GM18517 (cell line): Measurements from ENCODE around the gene COQ2.
"Not testable (repeated sequence)": the region's sequence is repeated elsewhere in the genome, so short reads cannot be mapped to it uniquely, and the experiment has no call there.

Source experiments
- ATAC-seq: cut with Tn5 transposase; IDR thresholded peaks from one replicate; pipeline ENCODE4 v1.9.1; 2021; ENCODE audit warnings: mild to moderate bottlenecking, moderate library complexity; ENCODE audit not compliant: unreplicated experiment

The COQ2 gene

DNA sequence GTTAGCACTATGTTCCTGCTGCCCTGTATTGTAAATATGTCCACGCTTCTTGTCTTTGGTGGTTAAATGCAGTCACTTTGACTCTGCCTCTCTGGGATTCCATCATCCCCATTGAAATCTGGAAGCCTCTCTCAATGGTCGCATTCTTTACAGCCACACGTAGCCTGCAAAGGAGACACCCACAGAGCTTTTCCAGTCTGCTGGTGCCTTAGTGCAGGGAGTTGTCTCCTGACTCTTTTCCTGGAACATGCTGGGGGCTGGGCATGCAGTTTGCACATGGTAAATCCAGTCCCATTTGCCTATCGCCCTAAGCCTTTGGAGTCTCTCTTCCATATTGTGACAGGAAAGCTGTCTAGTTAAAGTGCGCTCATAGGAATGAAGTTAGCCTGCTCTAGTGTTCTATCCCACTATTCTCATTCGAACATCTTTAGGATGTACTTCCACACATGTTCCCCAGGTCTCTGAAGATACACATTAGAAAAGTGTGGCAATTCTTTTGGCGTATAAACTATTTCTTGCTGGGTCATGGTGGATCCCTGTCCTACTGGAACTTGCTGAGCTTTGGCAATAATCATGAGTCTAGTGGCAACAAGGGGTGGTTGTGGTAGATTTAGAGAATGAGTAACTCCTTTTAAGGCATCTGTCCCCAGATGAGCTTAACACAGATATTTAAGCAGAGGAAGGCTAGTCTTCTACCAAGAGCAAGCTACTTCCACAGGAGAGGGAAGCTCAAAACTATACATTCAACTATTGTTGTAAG is 33.7 kb downstream of the COQ2 start:
- ATAC-seq: no peak

DNA sequence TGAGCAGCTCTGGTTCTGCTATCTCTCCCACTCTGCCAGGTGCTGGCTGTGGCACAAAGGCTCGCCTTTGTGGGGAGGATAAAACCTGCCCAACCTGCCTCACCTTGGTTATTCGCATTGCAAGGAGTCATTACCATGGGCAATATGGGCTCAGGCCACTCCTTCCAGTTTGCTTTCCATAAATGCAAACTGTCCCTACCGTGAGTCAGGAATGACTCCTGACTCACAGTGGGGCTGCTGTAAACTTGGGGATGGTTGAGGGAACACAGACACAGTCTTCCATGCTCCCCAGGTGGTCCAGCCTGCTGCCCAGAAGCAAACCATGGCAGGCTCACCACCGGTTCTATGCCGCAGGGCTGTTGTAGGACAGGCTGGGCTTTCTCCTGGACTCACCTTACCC is 36.1 kb downstream of the COQ2 start:
- ATAC-seq: no peak

DNA sequence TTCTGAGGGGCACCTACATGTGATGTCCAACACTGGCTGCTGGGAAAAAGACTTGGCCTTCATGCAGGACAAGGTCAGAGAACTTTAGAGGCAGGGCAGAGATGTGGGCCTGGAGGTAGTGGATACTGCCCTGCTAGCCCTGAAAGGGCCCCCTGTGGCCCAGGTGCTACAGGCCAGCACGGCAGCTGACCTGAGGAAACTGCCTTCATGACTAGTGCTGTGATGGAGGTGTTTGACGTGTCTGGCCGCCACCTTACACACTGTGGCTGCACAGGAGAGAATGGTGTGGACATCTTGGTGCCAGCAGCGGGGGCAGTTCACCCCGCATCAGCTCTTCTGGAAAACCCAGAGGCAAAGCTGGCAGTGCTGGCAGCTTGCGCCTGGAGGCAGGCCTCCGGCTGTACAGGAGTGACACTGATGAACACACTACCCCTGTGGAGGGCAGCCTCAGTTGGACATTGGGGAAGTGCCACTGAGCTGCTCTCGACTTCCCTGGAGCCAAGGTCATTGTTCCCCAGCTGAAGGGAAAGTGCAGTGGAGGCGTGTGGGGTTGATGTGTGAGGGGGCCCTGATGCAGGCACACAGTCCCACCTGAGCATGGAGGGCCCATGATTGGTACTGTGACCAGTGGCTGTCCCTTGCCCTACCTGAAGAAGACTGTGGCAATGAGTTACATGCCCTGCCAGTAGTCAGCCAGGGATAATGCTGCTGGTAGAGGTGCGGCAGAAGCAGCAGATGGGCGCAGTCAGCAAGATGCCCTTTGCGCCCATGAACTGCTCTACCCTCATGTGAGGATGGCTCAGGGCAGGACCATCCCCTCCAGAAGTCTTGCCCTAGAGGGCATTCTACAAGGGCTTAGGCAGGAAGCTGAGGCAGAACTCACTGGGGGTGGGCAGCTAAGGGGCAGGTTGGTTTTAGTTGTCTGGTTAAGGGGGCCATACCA is 36.9 kb downstream of the COQ2 start:
- no peak for ATAC-seq

DNA sequence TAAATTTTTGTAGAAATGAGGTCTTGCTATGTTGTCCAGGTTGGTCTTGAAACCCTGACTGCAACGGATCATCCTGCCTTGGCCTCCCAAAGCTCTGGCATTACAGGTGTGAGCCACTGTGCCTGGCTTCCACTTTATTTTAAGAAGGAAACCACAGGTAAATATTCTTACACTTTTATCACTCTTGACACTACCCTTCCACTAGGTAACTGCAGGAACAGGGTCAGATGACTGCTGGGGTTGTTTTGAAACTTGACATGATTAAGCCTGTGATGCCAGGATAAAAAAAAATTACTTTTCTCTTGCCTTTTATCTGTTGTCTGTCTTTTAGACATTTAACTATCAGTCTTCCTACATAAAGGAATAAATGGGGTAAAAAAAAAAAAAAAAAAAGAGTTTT is 43.5 kb downstream of the COQ2 start:
- no peak for ATAC-seq

DNA sequence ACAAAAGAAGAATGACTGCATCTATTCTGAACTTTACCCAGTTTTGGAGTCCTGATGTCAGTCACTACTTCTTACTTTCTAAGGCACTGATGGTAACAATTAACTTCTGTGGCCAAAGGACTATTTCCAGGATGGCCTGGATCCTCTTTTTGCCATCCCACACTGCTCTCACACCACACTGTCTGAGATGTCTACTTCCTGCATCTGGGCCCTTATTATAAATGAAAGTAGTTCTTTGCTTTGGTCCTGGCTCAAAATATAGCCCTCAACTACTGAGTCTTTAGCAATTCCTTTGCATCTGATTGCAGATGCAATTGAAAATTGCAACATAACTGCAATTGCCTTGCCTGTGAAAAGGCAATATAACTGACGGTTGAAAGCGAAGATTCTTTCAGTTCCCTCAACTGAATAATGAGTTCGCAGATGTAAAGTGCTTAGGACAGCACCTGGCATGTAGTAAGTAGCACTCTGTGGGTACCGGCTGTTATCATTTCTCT is 44.2 kb downstream of the COQ2 start:
- peak; percentile 90 for ATAC-seq

DNA sequence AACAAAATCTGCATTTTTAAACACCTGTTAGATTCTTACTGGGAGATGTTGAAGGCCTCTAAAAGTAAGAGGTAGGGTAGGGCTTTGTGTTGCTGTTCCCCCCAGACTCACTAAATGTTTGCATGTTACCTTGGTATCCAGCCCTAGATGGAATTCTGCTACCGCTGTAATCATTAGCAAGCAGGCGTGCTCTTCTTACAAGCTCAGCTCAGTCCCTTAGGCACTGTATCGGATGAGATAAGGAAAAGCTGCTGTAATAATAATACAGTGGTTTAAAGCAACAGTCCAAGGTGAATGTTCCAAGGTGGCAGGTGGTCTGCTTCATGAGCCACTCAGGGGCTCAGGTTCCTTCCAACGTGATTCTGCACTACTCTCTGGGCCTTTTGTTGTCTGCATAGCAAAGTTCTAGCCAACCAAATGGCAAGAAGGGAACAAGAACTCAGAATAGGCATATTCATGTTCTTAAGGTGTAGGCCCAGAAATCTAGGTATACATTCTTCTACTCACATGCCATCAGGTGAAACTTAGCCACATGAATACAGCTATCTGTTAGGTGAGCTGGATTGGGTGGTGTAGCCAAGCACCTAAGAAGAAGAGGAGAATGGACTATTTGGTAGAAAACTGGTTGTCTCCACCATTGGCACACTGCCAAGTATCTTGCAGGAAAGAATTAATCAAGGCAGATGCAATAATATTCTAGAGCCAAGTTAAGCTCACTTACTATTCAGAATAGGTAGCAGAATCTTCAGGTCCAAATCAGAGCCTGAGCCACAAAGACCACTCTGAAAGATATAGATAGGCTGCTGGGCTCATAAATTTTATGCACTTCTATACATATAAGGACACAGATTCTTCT is 46.0 kb downstream of the COQ2 start:
- ATAC-seq: no peak

DNA sequence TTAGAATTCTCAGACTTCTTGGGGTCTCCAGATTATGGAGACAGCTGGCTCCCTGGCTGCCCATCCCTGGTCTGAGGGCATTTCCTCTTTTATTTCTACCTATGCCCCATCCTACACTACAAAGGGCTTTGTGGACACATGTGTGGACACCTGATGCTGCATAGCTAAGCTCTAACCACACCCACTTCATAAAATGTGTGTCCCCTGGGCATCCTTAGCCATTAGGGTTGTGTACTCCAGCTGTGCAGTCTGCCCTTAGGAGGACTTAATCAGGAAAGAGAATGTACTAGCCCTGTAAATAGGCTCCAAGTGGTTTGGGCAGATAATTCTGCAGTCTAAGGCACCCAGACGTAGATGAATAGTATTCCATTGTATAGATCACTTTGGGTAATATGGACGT is 47.0 kb downstream of the COQ2 start:
- ATAC-seq: no peak

DNA sequence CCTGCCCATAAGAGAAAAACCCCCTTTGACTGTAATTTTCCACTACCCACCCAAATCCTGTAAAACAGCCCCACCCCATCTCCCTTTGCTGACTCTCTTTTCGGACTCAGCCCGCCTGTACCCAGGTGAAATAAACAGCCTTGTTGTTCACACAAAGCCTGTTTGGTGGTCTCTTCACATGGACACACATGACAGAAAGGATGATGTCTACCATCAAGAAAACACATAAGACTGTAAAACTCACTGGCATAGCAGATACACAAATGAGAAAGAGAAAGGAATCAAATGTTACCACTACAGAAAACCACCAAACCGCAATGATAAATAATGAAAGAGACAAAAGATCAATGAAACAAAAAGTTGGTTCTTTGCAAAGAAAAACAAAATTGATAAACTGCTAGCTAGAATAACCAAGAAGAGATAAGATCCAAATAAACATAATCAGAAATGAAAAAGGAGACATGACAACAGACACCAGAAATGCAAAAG is 48.9 kb downstream of the COQ2 start:
- ATAC-seq: peak; percentile 30

DNA sequence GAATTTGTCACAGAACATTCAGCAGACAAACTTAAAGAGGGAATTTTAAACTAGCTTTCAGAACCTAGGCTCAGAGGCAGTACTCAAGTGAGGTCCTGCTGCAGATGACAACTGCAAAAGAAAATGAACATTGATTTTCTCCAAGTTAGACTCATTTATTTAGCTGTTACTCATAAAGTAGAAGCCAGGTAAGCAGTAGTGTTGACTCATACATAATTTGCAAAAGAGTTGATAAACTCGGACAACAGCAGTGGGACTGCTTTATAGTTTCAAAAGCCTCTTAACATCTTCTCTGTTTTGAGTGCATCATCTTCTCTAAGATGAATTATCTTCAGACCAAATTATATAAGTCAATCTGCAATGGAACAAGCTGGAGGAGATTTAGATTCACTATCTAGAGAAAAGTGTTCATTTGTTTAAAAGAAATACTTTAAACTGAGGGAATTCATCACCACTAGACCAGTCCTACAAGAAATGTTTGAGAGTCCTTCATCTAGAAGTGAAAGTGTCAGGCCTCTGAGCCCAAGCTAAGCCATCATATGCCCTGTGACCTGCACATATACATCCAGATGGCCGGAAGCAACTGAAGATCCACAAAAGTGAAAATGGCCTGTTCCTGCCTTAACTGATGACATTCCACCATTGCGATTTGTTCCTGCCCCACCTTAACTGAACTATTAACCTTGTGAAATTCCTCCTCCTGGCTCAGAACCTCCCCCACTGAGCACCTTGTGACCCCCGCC is 49.5 kb downstream of the COQ2 start:
- ATAC-seq: no peak

DNA sequence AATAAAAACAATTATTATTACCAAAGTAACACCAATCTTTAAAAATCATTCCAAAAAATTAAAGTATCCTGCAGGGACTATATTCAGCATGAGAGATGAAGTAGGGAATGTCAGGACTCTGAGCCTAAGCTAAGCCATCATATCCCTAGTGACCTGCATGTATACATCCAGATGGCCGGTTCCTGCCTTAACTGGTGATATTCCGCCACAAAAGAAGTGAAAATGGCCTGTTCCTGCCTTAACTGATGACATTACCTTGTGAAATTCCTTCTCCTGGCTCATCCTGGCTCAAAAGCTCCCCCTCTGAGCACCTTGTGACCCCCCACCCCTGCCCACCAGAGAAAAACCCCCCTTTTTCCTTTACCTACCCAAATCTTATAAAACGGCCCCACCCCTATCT is 50.2 kb downstream of the COQ2 start:
- not testable (repeated sequence) for ATAC-seq

DNA sequence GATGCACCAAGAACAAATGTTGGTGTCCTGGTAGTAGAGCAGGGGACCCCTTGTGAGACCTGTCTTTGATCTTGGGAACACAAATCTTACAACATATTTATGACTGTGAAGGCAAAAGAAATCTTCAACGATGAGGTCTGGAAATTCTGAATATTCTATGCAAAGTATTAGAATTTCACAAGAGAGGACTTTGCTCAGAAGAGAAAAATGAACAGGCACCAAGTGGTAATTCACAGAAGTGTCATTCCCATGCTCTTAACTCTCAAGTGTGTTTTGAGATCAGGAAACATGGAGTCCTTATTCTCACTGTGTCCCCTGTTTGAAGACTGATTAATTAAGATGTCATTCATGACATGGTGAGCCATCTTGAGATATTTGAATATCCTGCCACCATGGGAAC is 52.5 kb downstream of the COQ2 start:
- ATAC-seq: no peak

DNA sequence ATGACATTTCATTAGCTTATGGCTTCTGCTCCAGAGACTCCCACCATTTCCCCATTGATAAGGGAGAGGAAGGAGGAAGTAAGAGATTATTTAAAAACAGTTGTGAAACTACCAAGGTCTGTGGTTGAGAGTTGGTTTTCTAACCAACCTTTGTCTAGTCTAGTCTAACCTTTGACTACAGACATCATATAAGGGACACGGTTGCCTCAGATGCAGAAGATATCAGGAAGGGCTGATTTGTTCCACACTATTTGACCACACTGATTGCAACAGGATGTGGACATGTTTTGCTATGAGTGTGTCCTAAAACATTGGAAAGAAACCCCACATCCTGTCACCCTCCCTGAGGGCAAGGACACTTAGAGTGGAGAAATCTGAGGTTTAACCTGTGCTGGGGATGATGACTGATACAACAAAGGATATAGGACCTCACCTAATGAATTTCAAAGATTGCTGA is 53.0 kb downstream of the COQ2 start:
- ATAC-seq: peak; percentile 73

DNA sequence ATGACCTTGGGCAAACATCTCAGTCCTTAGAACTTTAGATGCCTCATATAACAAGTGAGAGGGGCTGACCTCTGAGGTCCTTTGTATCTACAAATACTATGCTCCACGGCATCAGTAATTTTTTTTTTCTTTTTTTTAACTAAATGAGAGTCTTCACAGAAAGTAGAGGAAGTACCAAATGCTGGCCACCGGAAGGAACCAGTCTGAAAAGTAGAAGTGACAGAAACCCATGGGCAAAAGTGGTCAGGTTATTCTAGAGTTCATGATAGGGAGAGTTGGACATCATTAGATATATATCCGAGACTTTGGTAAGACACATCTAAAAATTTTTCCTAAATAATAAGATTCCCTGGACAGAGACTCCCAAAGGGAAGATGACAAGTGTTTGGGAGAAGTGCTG is 53.7 kb downstream of the COQ2 start:
- ATAC-seq: no peak

DNA sequence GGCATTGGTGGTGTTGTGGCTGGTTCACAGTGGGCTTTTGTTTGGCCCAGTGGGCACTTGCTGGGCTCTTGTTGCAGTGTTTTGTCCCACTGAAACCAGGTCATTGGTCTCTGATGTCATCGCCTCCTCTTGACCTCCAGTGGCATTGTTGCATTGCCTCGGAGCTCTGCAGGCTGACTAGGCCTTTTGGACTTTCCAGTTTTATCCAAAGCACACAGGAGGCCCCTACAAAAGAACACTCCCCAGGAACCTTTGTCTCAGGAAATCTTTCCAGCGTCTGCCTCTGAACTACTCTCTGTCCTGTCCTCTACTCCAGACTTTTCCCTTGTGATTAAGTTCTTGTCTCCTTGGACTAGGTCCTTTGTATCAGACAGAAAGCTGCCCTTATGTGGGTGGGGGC is 54.8 kb downstream of the COQ2 start:
- ATAC-seq: no peak

DNA sequence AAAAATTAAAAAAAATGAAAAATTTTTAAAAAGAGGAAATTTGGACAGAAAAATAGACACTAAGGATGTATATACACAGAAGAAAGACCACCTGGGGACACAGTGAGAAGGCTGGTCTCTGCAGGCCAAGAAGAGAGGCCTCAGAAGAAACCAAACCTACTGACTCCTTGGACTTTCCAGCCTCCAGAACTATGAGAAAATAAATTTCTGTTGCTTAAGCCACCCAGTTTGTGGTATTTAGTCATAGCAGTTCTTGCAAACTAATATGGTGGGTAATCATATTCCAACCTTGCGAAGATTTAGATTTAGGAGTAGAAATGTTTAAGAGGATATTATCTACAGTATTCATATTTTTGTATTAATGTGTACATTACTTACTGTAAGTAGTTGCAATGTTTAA is 56.4 kb downstream of the COQ2 start:
- no peak for ATAC-seq

DNA sequence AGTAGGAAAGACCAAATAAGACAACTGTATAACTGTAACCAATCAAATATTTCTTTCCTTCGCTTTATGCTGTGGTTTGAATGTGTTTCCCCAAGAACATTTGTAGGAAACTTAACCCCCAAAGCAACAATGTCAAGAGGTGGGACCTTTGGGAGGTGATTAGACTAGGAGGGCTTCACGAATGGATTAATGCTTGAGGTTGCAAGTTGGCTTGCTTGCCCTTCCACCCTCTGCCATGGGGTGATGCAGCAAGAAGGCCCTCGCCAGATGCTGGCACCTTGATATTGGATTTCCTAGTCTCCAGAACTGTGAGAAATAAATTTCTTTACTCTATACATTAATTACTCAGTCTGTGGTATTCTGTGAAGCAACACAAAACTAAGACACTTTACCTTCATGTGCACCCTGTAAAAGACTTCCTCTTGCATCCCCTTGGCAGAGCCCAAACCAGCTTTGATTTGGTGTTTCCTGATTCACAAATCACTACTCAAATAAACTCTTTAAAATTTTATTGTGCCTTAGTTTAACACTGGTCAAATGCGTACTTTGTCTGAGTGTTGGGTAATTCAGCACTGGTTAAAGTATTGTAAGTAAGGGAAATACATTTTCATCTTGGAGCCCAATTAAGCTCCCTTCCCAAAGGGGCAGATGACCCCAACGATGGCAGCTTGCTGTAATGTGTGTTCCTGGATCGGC is 59.9 kb downstream of the COQ2 start:
- ATAC-seq: no peak

DNA sequence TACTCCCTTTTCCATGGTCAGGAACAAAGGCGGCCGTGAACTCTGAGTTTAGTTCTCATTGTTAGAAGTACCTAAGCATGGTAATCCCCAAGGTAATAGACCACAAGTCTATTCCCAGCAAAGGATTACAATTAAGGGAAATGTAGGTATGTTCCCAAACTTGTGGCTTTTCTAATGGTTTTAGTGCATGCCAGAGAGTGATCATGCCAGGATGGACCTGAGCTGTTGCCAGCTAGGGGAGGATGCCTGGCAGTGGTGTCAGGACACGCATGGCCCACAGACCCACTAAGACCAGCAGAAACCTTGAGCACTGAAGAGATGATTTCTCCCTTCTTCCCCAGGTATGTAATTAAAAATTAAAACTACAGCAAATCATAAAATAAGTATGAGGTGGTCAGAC is 60.8 kb downstream of the COQ2 start:
- ATAC-seq: no peak

DNA sequence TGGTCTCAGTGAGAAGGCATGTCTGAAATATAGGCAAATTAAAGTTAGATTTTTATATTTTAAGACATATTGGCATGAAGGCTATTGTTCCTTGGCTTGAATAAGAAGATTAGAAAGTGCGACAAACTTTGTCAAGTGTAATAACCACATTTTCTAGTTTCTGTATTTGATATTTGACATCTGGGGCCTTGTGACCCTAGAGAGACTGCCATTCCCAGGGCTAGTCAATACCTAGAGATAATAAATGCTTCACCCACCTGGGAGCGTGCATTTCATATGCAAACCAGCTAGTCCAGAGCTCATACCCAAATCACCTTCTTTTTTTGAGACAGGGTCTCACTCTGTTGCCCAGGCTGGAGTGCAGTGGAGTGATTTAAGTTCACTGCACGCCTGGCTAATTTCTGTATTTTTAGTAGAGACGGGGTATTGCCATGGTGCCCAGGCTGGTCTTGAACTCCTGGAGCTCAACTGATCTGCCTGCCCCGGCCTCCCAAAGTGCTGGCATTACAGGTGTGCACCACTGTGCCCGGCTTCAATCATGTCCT is 62.6 kb downstream of the COQ2 start:
- ATAC-seq: peak; percentile 51
